ENCODE results near the gene GRIN2A.

- TF ChIP-seq EP300 (IDR thresholded peaks at IDR 0.05): no peak
- no peak for TF ChIP-seq CTCF (IDR thresholded peaks at IDR 0.05)
- no peak for TF ChIP-seq POLR2A (IDR thresholded peaks at IDR 0.05; ENCODE audit: low read depth)
These were observed 360.3 kb downstream of the GRIN2A start for GRCh38 chr16:9821970-9822369.
